ENCODE measurements around the gene SPDYE3. TPM values are rescaled to one million over a fixed set of nuclear protein-coding genes. Genes with fewer than 3 reads are reported as not detected.
"Not testable (repeated sequence)": the region's sequence is repeated elsewhere in the genome, so short reads cannot be mapped to it uniquely, and the experiment has no call there.

SPDYE3 gene
- total RNA-seq, 1 experiment from 2014 or later: not detected

DNA sequence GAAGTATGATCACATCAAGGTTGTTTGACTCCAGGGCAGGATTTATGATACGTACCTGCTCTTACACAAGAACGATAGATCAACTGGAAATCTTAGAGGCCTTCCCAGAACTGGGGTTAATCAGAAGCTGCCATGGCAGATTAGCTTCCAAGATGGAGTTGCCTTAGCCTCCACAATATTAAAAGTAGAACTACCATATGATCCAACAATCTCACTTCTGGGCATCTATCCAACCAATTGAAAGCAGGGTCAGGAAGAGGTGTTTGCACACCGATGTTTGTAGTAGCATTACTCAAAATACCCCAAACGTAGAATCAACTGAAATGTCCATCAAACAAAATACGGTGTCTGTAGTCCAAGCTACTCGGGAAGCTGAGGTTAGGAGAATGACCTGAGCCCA lies 57.0 kb downstream of the SPDYE3 start:
- in situ Hi-C loops (cut with HindIII; ENCODE audit: low pct_unique_long_range_greater_than_20kb, low sequenced_read_pairs) (no loop called here), intact Hi-C loops (cut with micrococcal nuclease; ENCODE audit: unreplicated experiment) (no loop called here)
- Histone ChIP-seq H3K4me3 (ENCODE audit: low read depth in 2 of 2, low read length in 2 of 2) (no peak overlapping the region), H3K27ac (ENCODE audit: low read length) (no peak overlapping the region), H3K9me3 (ENCODE audit: control insufficient read depth, insufficient read depth, low read depth, low read length) (no peaks in the 10 kb centered on the region), H3K27me3 (ENCODE audit: control insufficient read depth, insufficient read depth, low read length) (no peaks in the 10 kb centered on the region), H3K36me3 (ENCODE audit: control insufficient read depth, insufficient read depth, low read length) (peaks cover 7% of the 10 kb centered on the region; the same call in 1 of the 2 replicates), H3K4me1 (ENCODE audit: control insufficient read depth, insufficient read depth, low read length) (0 out of 2 replicates have a peak, but pooled peaks cover 3% of the 10 kb centered on the region)
- BruUV-seq (replicated peaks): no TSS peak
- TF ChIP-seq SIN3A (IDR thresholded peaks at IDR 0.05; ENCODE audit: borderline replicate concordance, insufficient read depth, low read depth, low read length): no peak
- TF ChIP-seq POLR2AphosphoS5 (IDR thresholded peaks at IDR 0.05; ENCODE audit: low read depth, low read length): peak; percentile 63
- DNase-seq (ENCODE audit: low read depth, low spot score): no peak
- ChIA-PET CTCF (no interaction called here), POLR2A (no interaction called here)
- ATAC-seq: no peak

DNA sequence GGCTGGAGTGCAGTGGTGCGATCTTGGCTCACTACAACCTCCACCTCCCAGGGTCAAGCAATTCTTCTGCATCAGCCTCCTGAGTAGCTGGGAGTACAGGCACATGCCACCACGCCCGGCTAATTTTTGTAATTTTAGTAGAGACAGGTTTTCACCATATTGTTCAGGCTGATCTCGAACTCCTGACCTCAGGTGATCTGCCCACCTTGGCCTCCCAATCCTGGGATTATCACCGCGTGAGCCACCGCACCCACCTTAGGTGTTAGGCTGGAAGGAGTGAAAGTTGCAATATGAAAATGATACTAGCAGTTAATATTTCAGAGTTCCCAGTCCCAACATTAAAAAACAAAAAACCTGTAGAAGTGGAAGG lies 58.5 kb downstream of the SPDYE3 start:
- BruUV-seq (replicated peaks); H3K27me3 ChIP-seq (ENCODE audit: control insufficient read depth, insufficient read depth, low read length); H3K36me3 ChIP-seq (ENCODE audit: control insufficient read depth, insufficient read depth, low read length); H3K9me3 ChIP-seq (ENCODE audit: control insufficient read depth, insufficient read depth, low read depth, low read length); CTCF ChIA-PET; ATAC-seq; H3K4me1 ChIP-seq (ENCODE audit: control insufficient read depth, insufficient read depth, low read length); in situ Hi-C loops (cut with HindIII; ENCODE audit: low pct_unique_long_range_greater_than_20kb, low sequenced_read_pairs); H3K4me3 ChIP-seq (ENCODE audit: low read depth in 2 of 2, low read length in 2 of 2); DNase-seq (ENCODE audit: low read depth, low spot score); intact Hi-C loops (cut with micrococcal nuclease; ENCODE audit: unreplicated experiment); H3K27ac ChIP-seq (ENCODE audit: low read length); POLR2A ChIA-PET: not testable (repeated sequence)

DNA sequence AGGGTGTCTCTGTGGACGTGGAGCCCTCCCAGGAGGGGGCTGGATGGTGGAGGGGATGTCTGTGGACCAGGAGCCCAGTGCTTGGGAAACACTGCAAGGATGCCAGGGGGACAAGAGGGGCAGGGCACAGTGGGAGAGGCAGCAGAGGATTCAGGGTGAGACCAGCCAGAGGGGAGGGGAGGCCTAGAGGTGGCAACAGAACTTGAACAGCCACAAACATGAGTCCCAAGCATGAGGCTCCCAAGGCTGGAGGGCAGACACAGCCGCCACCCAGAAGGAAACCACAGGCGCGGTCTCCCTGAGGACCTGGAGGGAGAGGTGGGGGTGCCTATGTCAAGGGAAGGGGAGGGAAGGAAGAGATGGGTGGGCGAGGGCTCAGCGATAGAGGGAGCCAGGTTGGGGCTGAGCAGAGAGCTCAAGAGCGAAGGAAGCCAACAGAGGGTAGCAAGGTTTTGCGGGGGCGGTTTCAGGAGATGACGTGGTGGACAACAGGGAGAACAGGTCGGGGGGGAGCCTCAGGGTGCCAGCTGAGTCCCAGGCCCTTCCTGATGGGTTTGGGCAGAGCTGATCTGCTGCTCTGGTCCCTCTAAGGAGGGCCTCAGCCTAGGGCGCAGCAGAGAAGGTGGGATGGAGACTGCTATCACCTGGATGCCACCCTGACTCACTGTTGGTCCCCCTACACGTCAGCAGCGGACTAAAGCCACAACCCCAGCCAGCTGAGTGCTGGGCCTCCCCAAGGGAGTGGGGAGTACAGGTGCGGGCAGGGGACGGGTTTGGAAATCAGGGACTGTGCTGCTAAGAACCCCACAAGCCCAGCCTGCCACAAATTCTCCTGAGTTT lies 59.1 kb downstream of the SPDYE3 start:
- intact Hi-C loops (cut with micrococcal nuclease; ENCODE audit: unreplicated experiment): no loop called here
- Histone ChIP-seq H3K9me3 (ENCODE audit: control insufficient read depth, insufficient read depth, low read depth, low read length) (no peaks in the 10 kb centered on the region), H3K4me1 (ENCODE audit: control insufficient read depth, insufficient read depth, low read length) (0 out of 2 replicates have a peak, but pooled peaks cover 3% of the 10 kb centered on the region), H3K36me3 (ENCODE audit: control insufficient read depth, insufficient read depth, low read length) (peaks cover 6% of the 10 kb centered on the region; the same call in 1 of the 2 replicates), H3K27me3 (ENCODE audit: control insufficient read depth, insufficient read depth, low read length) (no peaks in the 10 kb centered on the region), H3K27ac (ENCODE audit: low read length) (no peak overlapping the region), H3K4me3 (ENCODE audit: low read depth in 2 of 2, low read length in 2 of 2) (no peak overlapping the region)
- TF ChIP-seq, protein P1, sequence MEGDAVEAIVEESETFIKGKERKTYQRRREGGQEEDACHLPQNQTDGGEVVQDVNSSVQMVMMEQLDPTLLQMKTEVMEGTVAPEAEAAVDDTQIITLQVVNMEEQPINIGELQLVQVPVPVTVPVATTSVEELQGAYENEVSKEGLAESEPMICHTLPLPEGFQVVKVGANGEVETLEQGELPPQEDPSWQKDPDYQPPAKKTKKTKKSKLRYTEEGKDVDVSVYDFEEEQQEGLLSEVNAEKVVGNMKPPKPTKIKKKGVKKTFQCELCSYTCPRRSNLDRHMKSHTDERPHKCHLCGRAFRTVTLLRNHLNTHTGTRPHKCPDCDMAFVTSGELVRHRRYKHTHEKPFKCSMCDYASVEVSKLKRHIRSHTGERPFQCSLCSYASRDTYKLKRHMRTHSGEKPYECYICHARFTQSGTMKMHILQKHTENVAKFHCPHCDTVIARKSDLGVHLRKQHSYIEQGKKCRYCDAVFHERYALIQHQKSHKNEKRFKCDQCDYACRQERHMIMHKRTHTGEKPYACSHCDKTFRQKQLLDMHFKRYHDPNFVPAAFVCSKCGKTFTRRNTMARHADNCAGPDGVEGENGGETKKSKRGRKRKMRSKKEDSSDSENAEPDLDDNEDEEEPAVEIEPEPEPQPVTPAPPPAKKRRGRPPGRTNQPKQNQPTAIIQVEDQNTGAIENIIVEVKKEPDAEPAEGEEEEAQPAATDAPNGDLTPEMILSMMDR (IDR thresholded peaks at IDR 0.05): no peak
- TF ChIP-seq TCF7L2 (IDR thresholded peaks at IDR 0.05; ENCODE audit: low read depth, low read length): no peak
- TF ChIP-seq, protein P2, sequence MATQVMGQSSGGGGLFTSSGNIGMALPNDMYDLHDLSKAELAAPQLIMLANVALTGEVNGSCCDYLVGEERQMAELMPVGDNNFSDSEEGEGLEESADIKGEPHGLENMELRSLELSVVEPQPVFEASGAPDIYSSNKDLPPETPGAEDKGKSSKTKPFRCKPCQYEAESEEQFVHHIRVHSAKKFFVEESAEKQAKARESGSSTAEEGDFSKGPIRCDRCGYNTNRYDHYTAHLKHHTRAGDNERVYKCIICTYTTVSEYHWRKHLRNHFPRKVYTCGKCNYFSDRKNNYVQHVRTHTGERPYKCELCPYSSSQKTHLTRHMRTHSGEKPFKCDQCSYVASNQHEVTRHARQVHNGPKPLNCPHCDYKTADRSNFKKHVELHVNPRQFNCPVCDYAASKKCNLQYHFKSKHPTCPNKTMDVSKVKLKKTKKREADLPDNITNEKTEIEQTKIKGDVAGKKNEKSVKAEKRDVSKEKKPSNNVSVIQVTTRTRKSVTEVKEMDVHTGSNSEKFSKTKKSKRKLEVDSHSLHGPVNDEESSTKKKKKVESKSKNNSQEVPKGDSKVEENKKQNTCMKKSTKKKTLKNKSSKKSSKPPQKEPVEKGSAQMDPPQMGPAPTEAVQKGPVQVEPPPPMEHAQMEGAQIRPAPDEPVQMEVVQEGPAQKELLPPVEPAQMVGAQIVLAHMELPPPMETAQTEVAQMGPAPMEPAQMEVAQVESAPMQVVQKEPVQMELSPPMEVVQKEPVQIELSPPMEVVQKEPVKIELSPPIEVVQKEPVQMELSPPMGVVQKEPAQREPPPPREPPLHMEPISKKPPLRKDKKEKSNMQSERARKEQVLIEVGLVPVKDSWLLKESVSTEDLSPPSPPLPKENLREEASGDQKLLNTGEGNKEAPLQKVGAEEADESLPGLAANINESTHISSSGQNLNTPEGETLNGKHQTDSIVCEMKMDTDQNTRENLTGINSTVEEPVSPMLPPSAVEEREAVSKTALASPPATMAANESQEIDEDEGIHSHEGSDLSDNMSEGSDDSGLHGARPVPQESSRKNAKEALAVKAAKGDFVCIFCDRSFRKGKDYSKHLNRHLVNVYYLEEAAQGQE (IDR thresholded peaks at IDR 0.05; ENCODE audit: insufficient read depth in 1 of 2, low read depth in 2 of 2, low read length in 1 of 2): no peak; a peak in 1 of 4 replicates
- peak; percentile 79 for TF ChIP-seq POLR2AphosphoS5 (IDR thresholded peaks at IDR 0.05; ENCODE audit: low read depth, low read length)
- ChIA-PET CTCF (interaction anchor here (0.7 kb wide), 1 partner anchor 39 kb away, joined by 3 read pairs; no protein-coding TSS in a partner anchor), POLR2A (no interaction called here)
- no TSS peak for BruUV-seq (replicated peaks)
- in situ Hi-C loops (cut with HindIII; ENCODE audit: low pct_unique_long_range_greater_than_20kb, low sequenced_read_pairs): no loop called here
- DNase-seq (ENCODE audit: low read depth, low spot score): no peak
- peak; percentile 46 for ATAC-seq
